ENCODE measurements around the gene MLC1. TPM values are rescaled to one million over a fixed set of nuclear protein-coding genes. Genes with fewer than 3 reads are reported as not detected.

Gene MLC1
- total and polyA plus RNA-seq, 4 donors, result 0.13 to 9.4 (median 0.33) TPM; not detected in 1

- H3K36me3 ChIP-seq (ENCODE audit: control insufficient read depth in 4 of 4, insufficient read depth in 3 of 4, low read depth in 1 of 4, low read length in 3 of 4), result no peaks in the 10 kb centered on the region
- H3K4me1 ChIP-seq (ENCODE audit: control insufficient read depth in 4 of 4, insufficient read depth in 4 of 4, low read length in 3 of 4), result no peaks in the 10 kb centered on the region
- H3K27me3 ChIP-seq (ENCODE audit: control insufficient read depth in 4 of 4, insufficient read depth in 4 of 4, low read length in 3 of 4), result no peaks in the 10 kb centered on the region
- no peak overlapping the region for H3K9ac ChIP-seq (ENCODE audit: low read depth in 1 of 2, low read length in 2 of 2)
- WGBS, result 71% methylated on average over 28 of the region's 28 CpGs
- TF ChIP-seq FOXA2 (IDR thresholded peaks at IDR 0.05), result no peak
- no peak for TF ChIP-seq TAF1 (conservative IDR thresholded peaks at IDR 0.05)
- no peak overlapping the region for H3K4me3 ChIP-seq (ENCODE audit: low read depth in 1 of 3, low read length in 3 of 3)
- no peak for DNase-seq (ENCODE audit: low spot score)
- no peak overlapping the region for H3K27ac ChIP-seq (ENCODE audit: low read depth in 1 of 2, low read length in 2 of 2)
- H3K9me3 ChIP-seq (ENCODE audit: control insufficient read depth in 4 of 4, low read length in 3 of 4), result no peaks in the 10 kb centered on the region
Measured at GRCh38 chr22:50112151-50113118, 27.2 kb upstream of the MLC1 start.

DNA sequence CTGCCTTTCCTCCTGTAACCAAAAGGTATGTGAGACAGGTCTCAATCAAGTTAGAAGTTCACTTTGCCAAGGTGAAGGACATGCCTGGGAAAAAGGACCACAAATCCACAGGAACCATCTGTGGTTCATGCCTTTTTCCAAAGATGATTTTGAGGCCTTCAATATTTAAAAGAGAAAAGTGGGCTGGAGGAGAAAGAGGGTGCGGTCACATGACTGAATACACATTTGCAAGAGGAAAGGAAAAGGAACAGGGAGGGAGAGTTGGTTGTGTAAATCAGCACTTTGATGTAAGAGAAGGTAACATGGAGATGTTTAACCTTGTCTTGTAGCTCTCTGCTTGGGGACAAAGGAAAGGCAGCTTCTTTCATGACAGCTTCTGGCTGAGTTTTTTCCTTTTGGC lies 25.8 kb upstream of the MLC1 start:
- no peaks in the 10 kb centered on the region for H3K4me1 ChIP-seq (ENCODE audit: control insufficient read depth in 4 of 4, insufficient read depth in 4 of 4, low read length in 3 of 4)
- WGBS, result 91% methylated on average over 1 of the region's 1 CpG
- no peak for TF ChIP-seq NR2F2 (IDR thresholded peaks at IDR 0.05)
- TF ChIP-seq TAF1 (conservative IDR thresholded peaks at IDR 0.05), result no peak
- TF ChIP-seq MAX (IDR thresholded peaks at IDR 0.05), result no peak
- TF ChIP-seq EGR1 (IDR thresholded peaks at IDR 0.05; ENCODE audit: low read depth in 2 of 2), result no peak
- TF ChIP-seq FOXA1 (IDR thresholded peaks at IDR 0.05), result no peak
- no peak for TF ChIP-seq SP1 (IDR thresholded peaks at IDR 0.05)
- TF ChIP-seq HNF4A (conservative IDR thresholded peaks at IDR 0.05), result no peak
- TF ChIP-seq JUND (IDR thresholded peaks at IDR 0.05), result no peak
- no peak for TF ChIP-seq RAD21 (IDR thresholded peaks at IDR 0.05)
- TF ChIP-seq, protein P1, sequence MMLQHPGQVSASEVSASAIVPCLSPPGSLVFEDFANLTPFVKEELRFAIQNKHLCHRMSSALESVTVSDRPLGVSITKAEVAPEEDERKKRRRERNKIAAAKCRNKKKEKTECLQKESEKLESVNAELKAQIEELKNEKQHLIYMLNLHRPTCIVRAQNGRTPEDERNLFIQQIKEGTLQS (IDR thresholded peaks at IDR 0.05), result no peak
- TF ChIP-seq, protein P2, sequence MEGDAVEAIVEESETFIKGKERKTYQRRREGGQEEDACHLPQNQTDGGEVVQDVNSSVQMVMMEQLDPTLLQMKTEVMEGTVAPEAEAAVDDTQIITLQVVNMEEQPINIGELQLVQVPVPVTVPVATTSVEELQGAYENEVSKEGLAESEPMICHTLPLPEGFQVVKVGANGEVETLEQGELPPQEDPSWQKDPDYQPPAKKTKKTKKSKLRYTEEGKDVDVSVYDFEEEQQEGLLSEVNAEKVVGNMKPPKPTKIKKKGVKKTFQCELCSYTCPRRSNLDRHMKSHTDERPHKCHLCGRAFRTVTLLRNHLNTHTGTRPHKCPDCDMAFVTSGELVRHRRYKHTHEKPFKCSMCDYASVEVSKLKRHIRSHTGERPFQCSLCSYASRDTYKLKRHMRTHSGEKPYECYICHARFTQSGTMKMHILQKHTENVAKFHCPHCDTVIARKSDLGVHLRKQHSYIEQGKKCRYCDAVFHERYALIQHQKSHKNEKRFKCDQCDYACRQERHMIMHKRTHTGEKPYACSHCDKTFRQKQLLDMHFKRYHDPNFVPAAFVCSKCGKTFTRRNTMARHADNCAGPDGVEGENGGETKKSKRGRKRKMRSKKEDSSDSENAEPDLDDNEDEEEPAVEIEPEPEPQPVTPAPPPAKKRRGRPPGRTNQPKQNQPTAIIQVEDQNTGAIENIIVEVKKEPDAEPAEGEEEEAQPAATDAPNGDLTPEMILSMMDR (IDR thresholded peaks at IDR 0.05; ENCODE audit: low read depth, low read length, missing input control), result no peak
- TF ChIP-seq, protein P3, sequence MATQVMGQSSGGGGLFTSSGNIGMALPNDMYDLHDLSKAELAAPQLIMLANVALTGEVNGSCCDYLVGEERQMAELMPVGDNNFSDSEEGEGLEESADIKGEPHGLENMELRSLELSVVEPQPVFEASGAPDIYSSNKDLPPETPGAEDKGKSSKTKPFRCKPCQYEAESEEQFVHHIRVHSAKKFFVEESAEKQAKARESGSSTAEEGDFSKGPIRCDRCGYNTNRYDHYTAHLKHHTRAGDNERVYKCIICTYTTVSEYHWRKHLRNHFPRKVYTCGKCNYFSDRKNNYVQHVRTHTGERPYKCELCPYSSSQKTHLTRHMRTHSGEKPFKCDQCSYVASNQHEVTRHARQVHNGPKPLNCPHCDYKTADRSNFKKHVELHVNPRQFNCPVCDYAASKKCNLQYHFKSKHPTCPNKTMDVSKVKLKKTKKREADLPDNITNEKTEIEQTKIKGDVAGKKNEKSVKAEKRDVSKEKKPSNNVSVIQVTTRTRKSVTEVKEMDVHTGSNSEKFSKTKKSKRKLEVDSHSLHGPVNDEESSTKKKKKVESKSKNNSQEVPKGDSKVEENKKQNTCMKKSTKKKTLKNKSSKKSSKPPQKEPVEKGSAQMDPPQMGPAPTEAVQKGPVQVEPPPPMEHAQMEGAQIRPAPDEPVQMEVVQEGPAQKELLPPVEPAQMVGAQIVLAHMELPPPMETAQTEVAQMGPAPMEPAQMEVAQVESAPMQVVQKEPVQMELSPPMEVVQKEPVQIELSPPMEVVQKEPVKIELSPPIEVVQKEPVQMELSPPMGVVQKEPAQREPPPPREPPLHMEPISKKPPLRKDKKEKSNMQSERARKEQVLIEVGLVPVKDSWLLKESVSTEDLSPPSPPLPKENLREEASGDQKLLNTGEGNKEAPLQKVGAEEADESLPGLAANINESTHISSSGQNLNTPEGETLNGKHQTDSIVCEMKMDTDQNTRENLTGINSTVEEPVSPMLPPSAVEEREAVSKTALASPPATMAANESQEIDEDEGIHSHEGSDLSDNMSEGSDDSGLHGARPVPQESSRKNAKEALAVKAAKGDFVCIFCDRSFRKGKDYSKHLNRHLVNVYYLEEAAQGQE (IDR thresholded peaks at IDR 0.05), result no peak
- H3K4me3 ChIP-seq (ENCODE audit: low read depth in 1 of 3, low read length in 3 of 3), result no peak overlapping the region
- DNase-seq (ENCODE audit: low spot score), result no peak
- H3K9ac ChIP-seq (ENCODE audit: low read depth in 1 of 2, low read length in 2 of 2), result no peak overlapping the region
- no peak overlapping the region for H3K27ac ChIP-seq (ENCODE audit: low read depth in 1 of 2, low read length in 2 of 2)
- H3K9me3 ChIP-seq (ENCODE audit: control insufficient read depth in 4 of 4, low read length in 3 of 4), result no peaks in the 10 kb centered on the region
- H3K36me3 ChIP-seq (ENCODE audit: control insufficient read depth in 4 of 4, insufficient read depth in 3 of 4, low read depth in 1 of 4, low read length in 3 of 4), result no peaks in the 10 kb centered on the region
- H3K27me3 ChIP-seq (ENCODE audit: control insufficient read depth in 4 of 4, insufficient read depth in 4 of 4, low read length in 3 of 4), result no peaks in the 10 kb centered on the region
